Body of pancreas (tissue), 4 donors: ENCODE results near the gene MYCBPAP.

ENCODE experiments used
- CTCF ChIP-seq, 7 experiments: fragments of 450-650 bp in 4 of 7; fragments of 200-600 bp in 3 of 7; sonication (generic) in 3 of 7; IDR thresholded peaks; one replicate each; pipeline ENCODE4 v1.5.1; 2016 to 2019; ENCODE audit warnings: antibody characterized with exemption in 7 of 7
- POLR2A ChIP-seq, 3 donors: fragments of 450-650 bp; IDR thresholded peaks; one replicate each; pipeline ENCODE4 v1.6.1; 2016; ENCODE audit warnings: antibody characterized with exemption in 3 of 3, mild to moderate bottlenecking in 2 of 3

- TF ChIP-seq CTCF (IDR thresholded peaks at IDR 0.05) = no peak
- no peak for TF ChIP-seq POLR2A (IDR thresholded peaks at IDR 0.05)
Observed at GRCh38 chr17:50559674-50560184, 51.5 kb downstream of the MYCBPAP start.
